GM12872 (cell line): Measurements from ENCODE around the gene FTO.

Experiments used
- TF ChIP-seq, protein P1 (sequence below): IDR thresholded peaks from 3 replicates; pipeline ENCODE4 v1.5.1; 2011; ENCODE audit warnings: low read depth, mild to moderate bottlenecking, low read length, moderate library complexity; ENCODE audit not compliant: insufficient read depth

FTO gene

DNA sequence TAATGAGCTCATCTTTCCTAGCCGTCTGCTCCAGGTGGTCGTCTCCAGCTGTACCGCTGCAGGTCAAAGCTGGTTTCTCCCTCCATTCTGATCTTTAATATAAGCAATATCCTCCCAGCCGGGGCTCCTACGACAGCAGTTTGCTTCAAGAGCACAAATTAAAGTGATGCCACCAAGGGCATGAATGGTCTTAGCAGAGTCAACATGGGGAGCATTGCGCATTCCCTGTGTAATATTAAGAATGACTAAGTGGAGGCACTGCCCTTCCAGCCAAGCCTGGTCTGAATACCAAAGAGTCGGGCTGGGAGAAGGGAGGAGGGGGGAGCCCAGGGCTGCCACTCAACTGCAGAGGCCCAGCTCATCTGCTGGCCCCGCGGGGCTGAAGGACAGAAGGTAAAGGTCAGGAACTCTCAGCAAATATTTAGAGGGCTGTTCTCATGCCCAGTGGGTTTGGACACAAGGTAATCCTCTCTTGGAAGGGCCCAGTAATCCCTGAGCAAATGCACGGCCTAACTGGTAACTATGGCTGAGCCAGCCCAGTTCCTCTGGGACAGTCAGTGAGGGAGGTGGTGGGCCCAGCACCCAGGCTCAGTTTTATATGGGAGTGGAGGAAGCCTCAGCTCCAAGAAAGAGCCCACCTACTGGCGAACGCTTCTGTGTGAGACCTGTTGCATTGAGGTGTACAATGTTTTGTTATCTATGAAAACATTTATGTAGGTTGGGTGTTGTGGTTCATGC lies 461.4 kb downstream of the FTO start:
- TF ChIP-seq, protein P1, sequence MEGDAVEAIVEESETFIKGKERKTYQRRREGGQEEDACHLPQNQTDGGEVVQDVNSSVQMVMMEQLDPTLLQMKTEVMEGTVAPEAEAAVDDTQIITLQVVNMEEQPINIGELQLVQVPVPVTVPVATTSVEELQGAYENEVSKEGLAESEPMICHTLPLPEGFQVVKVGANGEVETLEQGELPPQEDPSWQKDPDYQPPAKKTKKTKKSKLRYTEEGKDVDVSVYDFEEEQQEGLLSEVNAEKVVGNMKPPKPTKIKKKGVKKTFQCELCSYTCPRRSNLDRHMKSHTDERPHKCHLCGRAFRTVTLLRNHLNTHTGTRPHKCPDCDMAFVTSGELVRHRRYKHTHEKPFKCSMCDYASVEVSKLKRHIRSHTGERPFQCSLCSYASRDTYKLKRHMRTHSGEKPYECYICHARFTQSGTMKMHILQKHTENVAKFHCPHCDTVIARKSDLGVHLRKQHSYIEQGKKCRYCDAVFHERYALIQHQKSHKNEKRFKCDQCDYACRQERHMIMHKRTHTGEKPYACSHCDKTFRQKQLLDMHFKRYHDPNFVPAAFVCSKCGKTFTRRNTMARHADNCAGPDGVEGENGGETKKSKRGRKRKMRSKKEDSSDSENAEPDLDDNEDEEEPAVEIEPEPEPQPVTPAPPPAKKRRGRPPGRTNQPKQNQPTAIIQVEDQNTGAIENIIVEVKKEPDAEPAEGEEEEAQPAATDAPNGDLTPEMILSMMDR = no peak

DNA sequence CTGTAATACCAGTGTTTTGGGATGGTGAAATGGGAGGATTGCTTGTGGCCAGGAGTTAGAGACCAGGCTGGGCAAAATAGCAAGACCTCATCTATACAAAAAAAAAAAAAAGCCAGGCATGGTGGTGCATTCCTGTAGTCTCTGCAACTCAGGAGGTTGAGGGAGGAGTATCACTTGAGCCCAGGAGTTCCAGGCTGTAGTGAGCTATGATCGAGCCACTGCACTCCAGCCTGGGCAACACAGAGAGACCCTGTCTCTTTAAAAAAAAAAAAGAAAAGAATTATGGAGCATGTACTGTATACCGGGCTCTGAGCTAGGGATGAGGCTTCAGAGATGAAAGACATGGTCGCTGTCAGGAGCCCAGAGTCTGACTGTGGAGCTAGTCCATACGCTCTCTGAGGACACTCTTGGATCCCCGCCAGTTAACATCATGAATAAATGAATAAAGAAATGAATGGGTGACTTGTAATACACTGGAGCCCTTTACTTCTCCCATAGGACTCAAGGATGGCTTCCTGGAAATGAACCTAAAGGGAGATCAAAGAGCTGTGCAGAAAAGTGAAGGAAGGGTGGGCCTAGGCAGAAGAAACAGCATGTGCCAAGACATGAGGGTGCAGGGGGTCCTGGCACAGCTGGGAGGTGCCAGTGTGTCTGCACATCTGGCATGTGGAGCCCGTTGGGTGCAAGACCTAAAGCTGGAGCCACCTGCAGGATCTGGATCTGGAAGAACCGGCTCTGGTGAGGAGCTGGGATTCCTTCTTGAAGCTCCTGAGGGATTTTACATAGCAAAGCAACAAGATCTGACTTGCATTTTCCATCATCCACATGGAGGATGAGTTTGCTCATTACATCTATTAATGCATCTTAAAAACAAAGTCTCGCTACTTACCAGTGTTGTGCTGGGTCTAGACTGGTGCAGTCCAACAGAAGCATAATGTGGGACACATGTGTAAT lies 462.2 kb downstream of the FTO start:
- TF ChIP-seq, protein P1 = no peak

DNA sequence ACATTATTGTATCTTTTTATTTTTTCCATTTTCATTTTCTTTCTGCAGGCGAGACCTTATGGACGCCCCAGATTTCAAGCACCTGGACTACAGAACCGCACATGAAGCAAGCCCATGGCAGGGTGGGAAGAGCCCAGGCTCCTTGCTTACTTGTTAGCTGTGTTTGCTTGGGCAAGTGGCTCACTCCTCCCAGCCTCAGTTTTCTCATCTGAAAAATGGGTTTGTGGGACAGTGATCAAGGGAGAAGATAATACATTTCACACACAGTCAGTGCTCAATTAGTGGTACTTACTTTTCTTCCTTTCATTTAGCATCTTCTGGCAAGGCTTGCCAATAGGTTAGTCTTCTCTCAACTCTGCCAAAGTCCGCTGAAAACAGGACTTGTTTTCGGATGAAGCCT lies 465.2 kb downstream of the FTO start:
- TF ChIP-seq, protein P1 = no peak

DNA sequence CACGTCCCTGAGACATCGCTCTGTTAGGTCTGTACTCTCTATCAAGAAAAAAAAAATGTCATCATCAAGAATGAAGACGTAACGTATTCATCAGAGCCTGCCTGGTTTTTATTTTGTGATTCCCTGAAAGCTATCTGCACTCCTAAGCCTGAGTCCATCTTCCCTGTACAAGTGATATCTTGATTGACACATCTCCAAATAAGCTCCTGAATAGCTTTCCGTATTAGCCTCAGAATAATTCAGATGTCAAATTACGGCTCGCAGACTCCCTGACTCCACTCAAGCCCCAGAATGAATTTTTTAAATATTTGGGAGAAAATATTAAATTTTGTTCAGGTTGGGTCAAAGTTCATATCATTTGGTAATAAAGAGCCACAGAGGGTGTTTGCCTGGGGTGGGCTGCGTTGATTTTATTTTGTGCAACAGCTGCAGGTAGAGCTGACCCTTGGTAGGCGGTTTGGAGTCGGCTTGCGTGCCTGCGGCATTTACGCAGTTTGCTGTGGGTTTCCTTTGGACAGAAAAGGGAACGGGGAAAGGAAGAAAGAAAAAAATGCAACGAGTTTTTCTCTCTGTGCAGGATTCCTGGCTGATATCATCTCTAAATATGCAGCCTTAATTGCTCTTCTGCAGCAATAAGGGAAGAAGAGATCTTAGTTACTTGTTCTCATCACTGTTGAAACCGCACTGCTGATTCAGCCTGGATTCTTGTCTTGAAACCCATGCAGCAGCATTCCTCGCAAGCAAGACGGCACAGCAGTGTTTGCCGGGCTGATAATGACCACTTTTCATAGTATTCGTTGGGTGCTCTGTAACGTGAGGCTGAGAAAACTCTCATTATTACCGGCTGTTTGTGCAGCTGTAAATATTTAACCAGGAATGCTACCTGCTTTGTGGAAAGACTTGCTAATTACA lies 467.9 kb downstream of the FTO start:
- TF ChIP-seq, protein P1 = no peak

DNA sequence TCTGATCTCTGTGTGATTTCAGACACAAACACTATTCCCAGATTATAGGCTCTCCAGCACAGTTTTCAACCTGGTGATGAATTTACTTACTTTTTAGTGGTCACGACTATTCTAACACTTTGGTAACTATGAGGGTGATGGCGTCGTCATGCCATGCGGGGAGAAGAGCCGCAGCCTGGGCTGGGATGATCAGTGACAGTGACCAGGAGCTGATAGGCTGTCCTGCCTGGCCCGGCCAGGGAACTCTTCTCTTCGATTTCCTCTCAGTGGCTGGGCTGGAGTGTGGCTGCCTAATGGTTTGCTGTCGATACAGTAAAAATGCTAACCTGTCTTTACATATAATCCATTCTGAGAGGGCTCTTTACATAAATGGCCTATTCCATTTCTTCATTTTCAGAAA lies 469.5 kb downstream of the FTO start:
- TF ChIP-seq, protein P1 = no peak

DNA sequence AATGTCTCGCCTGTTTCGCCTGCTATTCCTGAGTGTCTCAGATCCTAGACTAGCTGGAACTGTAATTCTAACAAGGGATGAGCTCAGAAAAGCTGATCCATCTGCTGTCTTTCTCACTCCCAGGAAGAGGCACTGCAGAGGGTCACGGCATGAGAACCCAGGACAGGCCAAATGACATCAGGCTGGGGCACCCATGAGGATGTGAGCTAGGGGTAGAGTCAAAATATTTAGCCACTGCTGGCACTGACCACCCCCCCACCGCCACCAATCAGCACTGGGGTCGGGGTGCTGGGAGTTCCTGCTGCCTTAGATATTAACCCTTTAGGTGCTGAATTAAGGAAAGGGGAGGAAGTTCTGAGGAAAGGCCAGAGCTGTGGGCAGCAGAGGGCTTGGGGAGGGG lies 470.2 kb downstream of the FTO start:
- TF ChIP-seq, protein P1 = no peak
